DMS153 treated with DMSO at 0.1 percent for 48 hours (cell line): ENCODE results near the gene CHRM4.

Experiments used
- DNase-seq: peaks from one replicate; lab custom pipeline; 2025; ENCODE audit not compliant: unreplicated experiment; lab: John Stamatoyannopoulos, UW

Gene CHRM4

GRCh38 chr11:46391578-46392420 is at the start of gene CHRM4:
Gene CHRM4, minus strand, starts transcription at chr11:46391776. Its CDS starts 5,219 bp downstream, at chr11:46386557.
- DNase-seq: peak; percentile 47

GRCh38 chr11:46438211-46438610 is 46.6 kb upstream of the CHRM4 start:
- no peak for DNase-seq

GRCh38 chr11:46437122-46437689 is 45.6 kb upstream of the CHRM4 start:
- DNase-seq: no peak

GRCh38 chr11:46436113-46436512 is 44.5 kb upstream of the CHRM4 start:
- DNase-seq: no peak

GRCh38 chr11:46435679-46436078 is 44.1 kb upstream of the CHRM4 start:
- DNase-seq: no peak

- no peak for DNase-seq
Observed at GRCh38 chr11:46431211-46431610, 39.6 kb upstream of the CHRM4 start.

GRCh38 chr11:46429717-46430116 is 38.1 kb upstream of the CHRM4 start:
- DNase-seq: no peak

GRCh38 chr11:46427364-46427763 is 35.8 kb upstream of the CHRM4 start:
- no peak for DNase-seq

- DNase-seq: no peak
Observed at GRCh38 chr11:46426233-46426991, 34.8 kb upstream of the CHRM4 start.

- DNase-seq: no peak
Observed at GRCh38 chr11:46422588-46422987, 31.0 kb upstream of the CHRM4 start.

- no peak for DNase-seq
Observed at GRCh38 chr11:46421257-46421880, 29.8 kb upstream of the CHRM4 start.

GRCh38 chr11:46420513-46420912 is 28.9 kb upstream of the CHRM4 start:
- DNase-seq: no peak

GRCh38 chr11:46418751-46419150 is 27.2 kb upstream of the CHRM4 start:
- DNase-seq: no peak

GRCh38 chr11:46417711-46418110 is 26.1 kb upstream of the CHRM4 start:
- DNase-seq: no peak

- peak; percentile 43 for DNase-seq
Observed at GRCh38 chr11:46414879-46415278, 23.3 kb upstream of the CHRM4 start.

- DNase-seq: peak; percentile 88
Observed at GRCh38 chr11:46414466-46414796, 22.9 kb upstream of the CHRM4 start.

- DNase-seq: peak; percentile 88
Observed at GRCh38 chr11:46413760-46414465, 22.3 kb upstream of the CHRM4 start.

GRCh38 chr11:46410021-46410420 is 18.4 kb upstream of the CHRM4 start:
- DNase-seq: no peak

GRCh38 chr11:46408407-46408986 is 16.9 kb upstream of the CHRM4 start:
- DNase-seq: no peak

- DNase-seq: no peak
Observed at GRCh38 chr11:46407635-46408034, 16.1 kb upstream of the CHRM4 start.
